OCI-LY3 (cell line): Measurements from ENCODE around the gene NTN3.

Experiments
- EZH2phosphoT487 ChIP-seq: fragments of 200-600 bp; shearing (Covaris generic); IDR thresholded peaks from 2 replicates; pipeline ENCODE4 v1.6.1; 2018; ENCODE audit warnings: antibody characterized with exemption, mixed run types, low read depth
- TF ChIP-seq, protein P1 (sequence below): fragments of 200-600, 300-600 bp; sonication (generic); IDR thresholded peaks from 2 replicates; pipeline ENCODE4 v1.5.1; 2014; ENCODE audit warnings: antibody characterized with exemption, low read length, low read depth

DNA sequence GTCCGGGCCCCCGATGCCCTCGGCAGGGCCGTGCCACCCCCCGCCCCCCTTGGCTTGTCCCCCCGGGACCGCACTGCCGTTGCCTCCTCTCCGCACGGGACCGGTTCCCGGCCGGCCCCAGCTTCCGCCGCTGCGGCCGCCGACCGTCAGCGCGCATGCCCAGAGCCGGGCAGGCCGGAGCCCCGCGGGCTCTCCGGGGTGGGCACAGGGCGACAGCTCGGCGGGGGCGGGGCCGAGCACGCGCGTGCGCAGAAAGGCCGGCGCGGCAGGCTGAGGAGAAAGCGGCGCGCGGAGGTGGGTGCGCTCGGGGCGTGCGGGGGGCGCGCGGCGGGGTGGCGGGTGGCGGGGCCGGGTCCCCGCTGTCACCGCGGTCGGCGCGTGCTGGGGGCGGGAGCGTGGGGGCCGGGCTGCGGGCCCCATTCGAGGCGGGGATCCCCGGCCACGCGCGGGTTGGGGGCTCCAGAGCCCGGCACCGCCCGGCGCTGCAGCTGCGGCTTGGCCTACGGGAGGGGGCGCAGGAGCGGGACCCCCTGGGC, 3.8 kb downstream of the NTN3 start, which contains the start of gene TBC1D24:
- TF ChIP-seq, protein P1, sequence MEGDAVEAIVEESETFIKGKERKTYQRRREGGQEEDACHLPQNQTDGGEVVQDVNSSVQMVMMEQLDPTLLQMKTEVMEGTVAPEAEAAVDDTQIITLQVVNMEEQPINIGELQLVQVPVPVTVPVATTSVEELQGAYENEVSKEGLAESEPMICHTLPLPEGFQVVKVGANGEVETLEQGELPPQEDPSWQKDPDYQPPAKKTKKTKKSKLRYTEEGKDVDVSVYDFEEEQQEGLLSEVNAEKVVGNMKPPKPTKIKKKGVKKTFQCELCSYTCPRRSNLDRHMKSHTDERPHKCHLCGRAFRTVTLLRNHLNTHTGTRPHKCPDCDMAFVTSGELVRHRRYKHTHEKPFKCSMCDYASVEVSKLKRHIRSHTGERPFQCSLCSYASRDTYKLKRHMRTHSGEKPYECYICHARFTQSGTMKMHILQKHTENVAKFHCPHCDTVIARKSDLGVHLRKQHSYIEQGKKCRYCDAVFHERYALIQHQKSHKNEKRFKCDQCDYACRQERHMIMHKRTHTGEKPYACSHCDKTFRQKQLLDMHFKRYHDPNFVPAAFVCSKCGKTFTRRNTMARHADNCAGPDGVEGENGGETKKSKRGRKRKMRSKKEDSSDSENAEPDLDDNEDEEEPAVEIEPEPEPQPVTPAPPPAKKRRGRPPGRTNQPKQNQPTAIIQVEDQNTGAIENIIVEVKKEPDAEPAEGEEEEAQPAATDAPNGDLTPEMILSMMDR, result no peak
- no peak for TF ChIP-seq EZH2phosphoT487
